Breast epithelium (tissue), 3 donors: ENCODE measurements around the gene METTL25.

Source experiments
- POLR2A ChIP-seq: fragments of 450-650 bp; IDR thresholded peaks from one replicate; pipeline ENCODE4 v1.6.1; 2016; ENCODE audit warnings: antibody characterized with exemption, mild to moderate bottlenecking, moderate library complexity
- POLR2AphosphoS5 ChIP-seq, 3 donors: sonication (generic); formaldehyde crosslinking; IDR thresholded peaks; one replicate each; pipeline ENCODE4 v1.6.1; 2017; ENCODE audit warnings: antibody characterized with exemption in 3 of 3
- TF ChIP-seq, protein P1 (sequence below), 3 donors: fragments of 450-650 bp; IDR thresholded peaks; one replicate each; pipeline ENCODE4 v1.5.1; 2016 to 2017; ENCODE audit warnings: antibody characterized with exemption in 3 of 3, mild to moderate bottlenecking in 3 of 3, moderate library complexity in 3 of 3

DNA sequence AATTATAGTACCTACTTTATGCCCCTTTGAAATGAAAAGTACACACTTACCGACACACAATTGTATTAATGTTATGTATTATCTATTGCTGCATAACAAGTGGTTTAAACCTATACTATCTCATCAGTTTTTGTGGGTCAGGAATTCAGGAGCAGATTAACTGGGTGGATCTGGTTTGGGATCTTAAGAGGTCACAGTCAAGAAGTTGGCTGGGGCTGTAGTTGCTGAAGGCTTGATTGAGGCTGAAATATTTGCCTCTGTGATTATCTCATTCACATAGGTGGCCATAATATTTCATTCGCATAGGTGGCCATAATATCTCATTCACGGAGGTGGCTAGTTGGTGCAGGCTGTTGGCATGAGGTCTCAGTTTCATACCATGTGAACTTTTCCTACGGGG lies 5.7 kb downstream of the METTL25 start:
- TF ChIP-seq POLR2A: no peak
- TF ChIP-seq, protein P1, sequence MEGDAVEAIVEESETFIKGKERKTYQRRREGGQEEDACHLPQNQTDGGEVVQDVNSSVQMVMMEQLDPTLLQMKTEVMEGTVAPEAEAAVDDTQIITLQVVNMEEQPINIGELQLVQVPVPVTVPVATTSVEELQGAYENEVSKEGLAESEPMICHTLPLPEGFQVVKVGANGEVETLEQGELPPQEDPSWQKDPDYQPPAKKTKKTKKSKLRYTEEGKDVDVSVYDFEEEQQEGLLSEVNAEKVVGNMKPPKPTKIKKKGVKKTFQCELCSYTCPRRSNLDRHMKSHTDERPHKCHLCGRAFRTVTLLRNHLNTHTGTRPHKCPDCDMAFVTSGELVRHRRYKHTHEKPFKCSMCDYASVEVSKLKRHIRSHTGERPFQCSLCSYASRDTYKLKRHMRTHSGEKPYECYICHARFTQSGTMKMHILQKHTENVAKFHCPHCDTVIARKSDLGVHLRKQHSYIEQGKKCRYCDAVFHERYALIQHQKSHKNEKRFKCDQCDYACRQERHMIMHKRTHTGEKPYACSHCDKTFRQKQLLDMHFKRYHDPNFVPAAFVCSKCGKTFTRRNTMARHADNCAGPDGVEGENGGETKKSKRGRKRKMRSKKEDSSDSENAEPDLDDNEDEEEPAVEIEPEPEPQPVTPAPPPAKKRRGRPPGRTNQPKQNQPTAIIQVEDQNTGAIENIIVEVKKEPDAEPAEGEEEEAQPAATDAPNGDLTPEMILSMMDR (IDR thresholded peaks at IDR 0.05): no peak
- no peak for TF ChIP-seq POLR2AphosphoS5 (IDR thresholded peaks at IDR 0.05)
